GM19035 (cell line): ENCODE data around the gene KCNH1.

ENCODE experiments used
- ATAC-seq: cut with Tn5 transposase; IDR thresholded peaks from one replicate; pipeline ENCODE4 v1.9.1; 2021; ENCODE audit not compliant: unreplicated experiment

Gene KCNH1

GRCh38 chr1:210655511-210655910 is 478.4 kb downstream of the KCNH1 start:
- no peak for ATAC-seq

- no peak for ATAC-seq
Measured at GRCh38 chr1:210654176-210654981, 479.6 kb downstream of the KCNH1 start.

GRCh38 chr1:210653771-210654170 is 480.2 kb downstream of the KCNH1 start:
- ATAC-seq = no peak

- no peak for ATAC-seq
Measured at GRCh38 chr1:210652329-210652954, 481.5 kb downstream of the KCNH1 start.

- no peak for ATAC-seq
Measured at GRCh38 chr1:210650403-210650802, 483.5 kb downstream of the KCNH1 start.

- ATAC-seq = no peak
Measured at GRCh38 chr1:210648588-210649269, 485.2 kb downstream of the KCNH1 start.

GRCh38 chr1:210647406-210648333 is 486.3 kb downstream of the KCNH1 start:
- ATAC-seq = no peak

- no peak for ATAC-seq
Measured at GRCh38 chr1:210646258-210646616, 487.7 kb downstream of the KCNH1 start.

- no peak for ATAC-seq
Measured at GRCh38 chr1:210645582-210646257, 488.2 kb downstream of the KCNH1 start.

- no peak for ATAC-seq
Measured at GRCh38 chr1:210641582-210641981, 492.4 kb downstream of the KCNH1 start.

- no peak for ATAC-seq
Measured at GRCh38 chr1:210635108-210635507, 498.8 kb downstream of the KCNH1 start.

- ATAC-seq = no peak
Measured at GRCh38 chr1:210633636-210634035, 500.3 kb downstream of the KCNH1 start.

GRCh38 chr1:210633140-210633539 is 500.8 kb downstream of the KCNH1 start:
- ATAC-seq = no peak

GRCh38 chr1:210631399-210631798 is 502.5 kb downstream of the KCNH1 start:
- no peak for ATAC-seq

GRCh38 chr1:210629276-210629675 is 504.7 kb downstream of the KCNH1 start:
- ATAC-seq = no peak

GRCh38 chr1:210627755-210628154 is 506.2 kb downstream of the KCNH1 start:
- ATAC-seq = no peak
